ENCODE data around the gene ABHD16A. TPM values are rescaled to one million over a fixed set of nuclear protein-coding genes. Genes with fewer than 3 reads are reported as not detected.

Gene ABHD16A
- total RNA-seq, 1 experiment from 2014 or later, result 47.2 TPM

DNA sequence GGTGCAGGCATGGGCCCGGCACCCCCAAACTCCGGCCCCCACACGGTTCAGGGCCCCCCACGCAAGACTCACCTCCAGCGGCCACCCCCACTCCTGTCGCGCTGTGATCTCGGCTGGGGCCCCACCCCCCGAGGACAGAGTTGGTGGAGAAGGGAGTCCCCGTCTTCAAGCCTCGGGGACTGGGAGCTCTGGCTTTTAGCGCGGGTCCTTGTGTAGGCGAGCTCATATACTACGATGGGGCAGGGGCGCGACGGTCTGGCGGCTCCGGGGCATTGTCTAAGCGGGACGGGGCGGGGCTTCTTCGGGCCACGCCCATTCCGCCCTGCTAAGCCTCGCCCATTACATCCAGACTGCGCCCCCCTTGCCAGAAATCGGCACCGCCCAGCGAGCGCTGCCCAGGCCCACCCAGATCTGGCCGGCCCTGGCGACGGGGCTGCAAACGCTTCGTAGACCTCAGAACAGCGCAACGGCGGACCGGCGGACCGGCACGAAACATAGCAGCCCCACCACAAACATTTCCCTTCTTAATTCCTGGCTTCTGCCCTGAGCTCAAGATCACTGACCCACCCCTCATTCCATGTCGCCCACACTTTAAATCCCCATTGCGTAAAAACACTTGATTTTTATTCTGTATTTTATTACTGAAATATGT, 27.0 kb upstream of the ABHD16A start:
- ChIA-PET POLR2A (interaction anchor here (0.5 to 1.9 kb wide), 8 partner anchors 10 to 598 kb away, joined by 3 to 7 read pairs (median 4); partner anchors contain the start of genes BAG6, HSPA1A, HSPA1L and MSH5), CTCF (interaction anchor here (0.8 to 1.5 kb wide), 4 partner anchors 9 to 212 kb away, joined by 3 to 4 read pairs (median 3); no protein-coding TSS in a partner anchor)
- intact Hi-C loops (cut with micrococcal nuclease; ENCODE audit: unreplicated experiment) (loop anchor here (10.0 kb wide), 1 partner anchor 105 kb away; no protein-coding TSS in a partner anchor), in situ Hi-C loops (cut with HindIII; ENCODE audit: low pct_unique_long_range_greater_than_20kb, low sequenced_read_pairs) (no loop called here)
- H3K27ac ChIP-seq (ENCODE audit: low read length), result peak overlapping the region; percentile 91
- ATAC-seq (peak; percentile 88), DNase-seq (ENCODE audit: low read depth, low spot score) (no peak)
- peaks cover 38% of the 10 kb centered on the region for H3K4me1 ChIP-seq (ENCODE audit: control insufficient read depth, insufficient read depth, low read length)
- TF ChIP-seq, protein P1, sequence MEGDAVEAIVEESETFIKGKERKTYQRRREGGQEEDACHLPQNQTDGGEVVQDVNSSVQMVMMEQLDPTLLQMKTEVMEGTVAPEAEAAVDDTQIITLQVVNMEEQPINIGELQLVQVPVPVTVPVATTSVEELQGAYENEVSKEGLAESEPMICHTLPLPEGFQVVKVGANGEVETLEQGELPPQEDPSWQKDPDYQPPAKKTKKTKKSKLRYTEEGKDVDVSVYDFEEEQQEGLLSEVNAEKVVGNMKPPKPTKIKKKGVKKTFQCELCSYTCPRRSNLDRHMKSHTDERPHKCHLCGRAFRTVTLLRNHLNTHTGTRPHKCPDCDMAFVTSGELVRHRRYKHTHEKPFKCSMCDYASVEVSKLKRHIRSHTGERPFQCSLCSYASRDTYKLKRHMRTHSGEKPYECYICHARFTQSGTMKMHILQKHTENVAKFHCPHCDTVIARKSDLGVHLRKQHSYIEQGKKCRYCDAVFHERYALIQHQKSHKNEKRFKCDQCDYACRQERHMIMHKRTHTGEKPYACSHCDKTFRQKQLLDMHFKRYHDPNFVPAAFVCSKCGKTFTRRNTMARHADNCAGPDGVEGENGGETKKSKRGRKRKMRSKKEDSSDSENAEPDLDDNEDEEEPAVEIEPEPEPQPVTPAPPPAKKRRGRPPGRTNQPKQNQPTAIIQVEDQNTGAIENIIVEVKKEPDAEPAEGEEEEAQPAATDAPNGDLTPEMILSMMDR (IDR thresholded peaks at IDR 0.05), result no peak
- TF ChIP-seq SIN3A (IDR thresholded peaks at IDR 0.05; ENCODE audit: borderline replicate concordance, insufficient read depth, low read depth, low read length), result peak; percentile 86
- peak; percentile 99 for TF ChIP-seq POLR2AphosphoS5 (IDR thresholded peaks at IDR 0.05; ENCODE audit: low read depth, low read length)
- no TSS peak for BruUV-seq (replicated peaks)
- no peaks in the 10 kb centered on the region for H3K27me3 ChIP-seq (ENCODE audit: control insufficient read depth, insufficient read depth, low read length)
- peak overlapping the region; percentile 83 to 85 for H3K4me3 ChIP-seq (ENCODE audit: low read depth in 2 of 2, low read length in 2 of 2)
- H3K36me3 ChIP-seq (ENCODE audit: control insufficient read depth, insufficient read depth, low read length), result peaks cover 21% of the 10 kb centered on the region
- H3K9me3 ChIP-seq (ENCODE audit: control insufficient read depth, insufficient read depth, low read depth, low read length), result no peaks in the 10 kb centered on the region

DNA sequence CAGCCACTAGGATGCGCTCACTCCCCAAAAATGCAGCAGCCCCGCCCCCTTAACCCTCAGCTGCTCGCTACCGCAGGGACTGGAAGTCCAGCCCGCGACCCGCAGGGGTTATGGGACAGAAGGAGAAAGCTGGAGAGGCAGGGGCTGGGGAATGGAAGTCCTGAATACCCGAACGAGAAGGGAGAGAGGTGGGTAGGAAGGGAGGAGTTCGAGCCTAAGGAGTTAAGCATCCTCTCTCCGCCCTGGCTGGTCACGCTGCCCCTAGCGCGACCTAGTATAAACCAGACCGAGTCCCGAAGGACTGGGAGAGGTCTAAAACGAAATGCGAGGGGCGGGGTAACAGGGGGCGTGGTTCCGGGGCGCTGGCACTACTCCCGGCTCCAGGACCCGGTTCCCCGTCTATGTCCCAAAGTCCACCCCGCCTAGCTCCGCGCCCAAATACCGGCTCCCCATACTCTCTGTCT, 26.4 kb upstream of the ABHD16A start:
- intact Hi-C loops (cut with micrococcal nuclease; ENCODE audit: unreplicated experiment), result no loop called here

More for the DNA sequence above, 26.4 kb upstream of the ABHD16A start:
- Histone ChIP-seq H3K36me3 (ENCODE audit: control insufficient read depth, insufficient read depth, low read length) (peaks cover 18% of the 10 kb centered on the region), H3K27ac (ENCODE audit: low read length) (peak overlapping the region; percentile 91), H3K4me3 (ENCODE audit: low read depth in 2 of 2, low read length in 2 of 2) (peak overlapping the region; percentile 83 to 85), H3K4me1 (ENCODE audit: control insufficient read depth, insufficient read depth, low read length) (peaks cover 38% of the 10 kb centered on the region), H3K27me3 (ENCODE audit: control insufficient read depth, insufficient read depth, low read length) (no peaks in the 10 kb centered on the region), H3K9me3 (ENCODE audit: control insufficient read depth, insufficient read depth, low read depth, low read length) (no peaks in the 10 kb centered on the region)
- BruUV-seq (replicated peaks), result no TSS peak
- TF ChIP-seq TCF7L2 (IDR thresholded peaks at IDR 0.05; ENCODE audit: low read depth, low read length), result no peak
- TF ChIP-seq POLR2AphosphoS5 (IDR thresholded peaks at IDR 0.05; ENCODE audit: low read depth, low read length), result no peak
- TF ChIP-seq SIN3A (IDR thresholded peaks at IDR 0.05; ENCODE audit: borderline replicate concordance, insufficient read depth, low read depth, low read length), result no peak; the same call in 1 of the 2 replicates
- TF ChIP-seq, protein P1 (IDR thresholded peaks at IDR 0.05), result peak; percentile 88
- no peak for DNase-seq (ENCODE audit: low read depth, low spot score)
- ATAC-seq, result peak; percentile 89
- ChIA-PET POLR2A (interaction anchor here (0.5 to 1.1 kb wide), 8 partner anchors 15 to 597 kb away, joined by 3 to 7 read pairs (median 4); partner anchors contain the start of genes BAG6, HSPA1A and HSPA1L), CTCF (interaction anchor here (0.6 to 1.5 kb wide), 3 partner anchors 15 to 211 kb away, joined by 3 to 6 read pairs (median 4); no protein-coding TSS in a partner anchor)
- in situ Hi-C loops (cut with HindIII; ENCODE audit: low pct_unique_long_range_greater_than_20kb, low sequenced_read_pairs), result no loop called here

Measured in Panc1 (cell line).